ENCODE data around the gene TRAPPC3. TPM values are rescaled to one million over a fixed set of nuclear protein-coding genes. Genes with fewer than 3 reads are reported as not detected.
A peak's percentile ranks its signal among the peaks of the same experiment; 100 is the strongest.

TRAPPC3 gene
- total and polyA plus RNA-seq, 9 of the 15 experiments (the other 6 are each of a cell fraction or from before 2014, with no cell fraction given) = 20.6 to 141 (median 112) TPM

DNA sequence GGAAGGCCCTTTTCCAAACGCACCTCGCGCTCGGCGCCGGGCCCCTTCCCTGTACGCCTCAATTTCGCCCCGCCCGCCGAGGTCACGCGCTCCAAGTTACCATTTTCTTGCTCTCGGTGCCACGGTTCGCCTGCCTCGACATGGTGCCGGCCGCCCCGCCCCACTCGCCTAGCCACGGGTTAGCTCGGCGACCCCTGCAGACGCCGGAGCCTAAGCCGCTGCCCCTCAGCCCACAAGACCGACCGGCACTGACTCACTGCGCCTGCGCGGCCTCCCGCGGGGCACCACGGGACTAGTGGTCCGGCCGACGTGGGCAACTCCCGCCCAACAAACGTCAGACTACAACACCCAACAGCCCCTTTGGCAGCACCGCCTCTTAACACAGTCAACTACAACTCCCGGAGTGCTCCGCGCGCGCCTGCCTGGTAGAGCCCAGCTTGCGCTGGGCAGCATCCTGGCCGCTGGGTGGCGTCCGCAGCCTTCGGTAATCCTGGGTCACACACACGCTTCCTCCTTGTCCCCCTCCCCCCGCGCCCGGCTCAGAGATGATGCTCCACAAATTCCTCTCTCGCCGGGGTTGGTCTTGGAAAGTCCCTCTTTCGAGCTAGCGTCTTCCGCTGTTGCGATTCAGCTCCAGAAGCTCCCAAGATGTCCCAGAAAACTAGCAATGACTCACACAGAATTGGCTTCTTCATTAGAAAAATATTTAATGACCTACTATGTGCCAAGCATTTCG is at the start of gene TRAPPC3 (continued):
- TF ChIP-seq, protein P1, sequence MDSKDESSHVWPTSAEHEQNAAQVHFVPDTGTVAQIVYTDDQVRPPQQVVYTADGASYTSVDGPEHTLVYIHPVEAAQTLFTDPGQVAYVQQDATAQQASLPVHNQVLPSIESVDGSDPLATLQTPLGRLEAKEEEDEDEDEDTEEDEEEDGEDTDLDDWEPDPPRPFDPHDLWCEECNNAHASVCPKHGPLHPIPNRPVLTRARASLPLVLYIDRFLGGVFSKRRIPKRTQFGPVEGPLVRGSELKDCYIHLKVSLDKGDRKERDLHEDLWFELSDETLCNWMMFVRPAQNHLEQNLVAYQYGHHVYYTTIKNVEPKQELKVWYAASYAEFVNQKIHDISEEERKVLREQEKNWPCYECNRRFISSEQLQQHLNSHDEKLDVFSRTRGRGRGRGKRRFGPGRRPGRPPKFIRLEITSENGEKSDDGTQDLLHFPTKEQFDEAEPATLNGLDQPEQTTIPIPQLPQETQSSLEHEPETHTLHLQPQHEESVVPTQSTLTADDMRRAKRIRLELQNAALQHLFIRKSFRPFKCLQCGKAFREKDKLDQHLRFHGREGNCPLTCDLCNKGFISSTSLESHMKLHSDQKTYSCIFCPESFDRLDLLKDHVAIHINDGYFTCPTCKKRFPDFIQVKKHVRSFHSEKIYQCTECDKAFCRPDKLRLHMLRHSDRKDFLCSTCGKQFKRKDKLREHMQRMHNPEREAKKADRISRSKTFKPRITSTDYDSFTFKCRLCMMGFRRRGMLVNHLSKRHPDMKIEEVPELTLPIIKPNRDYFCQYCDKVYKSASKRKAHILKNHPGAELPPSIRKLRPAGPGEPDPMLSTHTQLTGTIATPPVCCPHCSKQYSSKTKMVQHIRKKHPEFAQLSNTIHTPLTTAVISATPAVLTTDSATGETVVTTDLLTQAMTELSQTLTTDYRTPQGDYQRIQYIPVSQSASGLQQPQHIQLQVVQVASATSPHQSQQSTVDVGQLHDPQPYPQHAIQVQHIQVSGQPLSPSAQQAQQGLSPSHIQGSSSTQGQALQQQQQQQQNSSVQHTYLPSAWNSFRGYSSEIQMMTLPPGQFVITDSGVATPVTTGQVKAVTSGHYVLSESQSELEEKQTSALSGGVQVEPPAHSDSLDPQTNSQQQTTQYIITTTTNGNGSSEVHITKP (IDR thresholded peaks at IDR 0.05; ENCODE audit: partially characterized antibody) = peak; percentile 51
- TF ChIP-seq FOXA3 (CRISPR knock-in tag; conservative IDR thresholded peaks at IDR 0.05 in 1 of 2, IDR thresholded peaks at IDR 0.05 in 1 of 2) (no peak), ZNF780A (CRISPR knock-in tag; IDR thresholded peaks at IDR 0.05) (no peak), TOE1 (IDR thresholded peaks at IDR 0.05; ENCODE audit: borderline replicate concordance) (peak; percentile 87), TOE1 (CRISPR knock-in tag; IDR thresholded peaks at IDR 0.05; ENCODE audit: borderline replicate concordance, low read depth) (peak; percentile 78; the same call in 1 of the 2 replicates), E2F3 (CRISPR knock-in tag; IDR thresholded peaks at IDR 0.05) (peak; percentile 81), POLR2H (tag; IDR thresholded peaks at IDR 0.05; ENCODE audit: low read depth) (peak; percentile 66; the same call in 1 of the 2 replicates), NR4A1 (CRISPR knock-in tag; IDR thresholded peaks at IDR 0.05) (no peak), NR4A1 (tag; IDR thresholded peaks at IDR 0.05) (peak; percentile 69), NFRKB (IDR thresholded peaks at IDR 0.05; ENCODE audit: low read depth) (no peak), POLR2AphosphoS5 (IDR thresholded peaks at IDR 0.05; ENCODE audit: control insufficient read depth, insufficient read depth, low read depth, low read length) (peak; percentile 81), DDX20 (tag; IDR thresholded peaks at IDR 0.05; ENCODE audit: low read depth) (no peak), CAMTA2 (CRISPR knock-in tag; conservative IDR thresholded peaks at IDR 0.05) (no peak), SP2 (IDR thresholded peaks at IDR 0.05; ENCODE audit: extremely low read depth, low read depth, low read length, poor library complexity, severe bottlenecking) (peak; percentile 4), TEAD2 (tag; IDR thresholded peaks at IDR 0.05) (peak; percentile 47; the same call in 1 of the 2 replicates), DPF2 (IDR thresholded peaks at IDR 0.05) (peak; percentile 26; the same call in 1 of the 2 replicates), HSF4 (CRISPR knock-in tag; IDR thresholded peaks at IDR 0.05; ENCODE audit: borderline replicate concordance) (no peak), ZNF133 (CRISPR knock-in tag; IDR thresholded peaks at IDR 0.05) (no peak), PHB (CRISPR knock-in tag; IDR thresholded peaks at IDR 0.05) (no peak)
- TF ChIP-seq, protein P2, sequence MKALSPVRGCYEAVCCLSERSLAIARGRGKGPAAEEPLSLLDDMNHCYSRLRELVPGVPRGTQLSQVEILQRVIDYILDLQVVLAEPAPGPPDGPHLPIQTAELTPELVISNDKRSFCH (CRISPR knock-in tag; IDR thresholded peaks at IDR 0.05) = no peak
- TF ChIP-seq, protein P2 (tag; IDR thresholded peaks at IDR 0.05) = peak; percentile 35; the same call in 1 of the 2 replicates

Measured in K562 (cell line).